ENCODE data around the gene OR52M1.

- TF ChIP-seq POLR2A (IDR thresholded peaks at IDR 0.05; ENCODE audit: low read depth, low read length) (no peak), PAX5 (IDR thresholded peaks at IDR 0.05; ENCODE audit: insufficient read depth, low read length, severe bottlenecking) (no peak), POLR2AphosphoS5 (IDR thresholded peaks at IDR 0.05; ENCODE audit: low read depth, low read length) (no peak), POU2F2 (IDR thresholded peaks at IDR 0.05; ENCODE audit: low read depth, low read length) (no peak), SPI1 (IDR thresholded peaks at IDR 0.05; ENCODE audit: low read depth, low read length) (no peak), TAF1 (IDR thresholded peaks at IDR 0.05; ENCODE audit: low read depth, low read length) (no peak)
Measured at GRCh38 chr11:4527926-4528325, 17.1 kb upstream of the OR52M1 start.
